Osteoblast (primary cell): ENCODE results near the gene IGF2BP2. TPM values are rescaled to one million over a fixed set of nuclear protein-coding genes. Genes with fewer than 3 reads are reported as not detected.

Experiments
- DNase-seq: peaks from one replicate; pipeline ENCODE4 v3.0.0; 2011; ENCODE audit warnings: low spot score, mixed read lengths; ENCODE audit not compliant: insufficient read length; ENCODE audit errors: missing footprints
- H2AFZ ChIP-seq: 2 replicates; pipeline ENCODE4 v1.6.0; 2011; ENCODE audit warnings: mild to moderate bottlenecking, low read length
- H3K27ac ChIP-seq: 2 replicates; pipeline ENCODE4 v1.5.1; 2011; ENCODE audit warnings: mild to moderate bottlenecking, low read depth, low read length, moderate library complexity
- H3K27me3 ChIP-seq: 2 replicates; pipeline ENCODE4 v1.6.0; 2012; ENCODE audit warnings: mild to moderate bottlenecking, control low read depth, inconsistent platforms, low read length, moderate library complexity; ENCODE audit not compliant: insufficient read depth
- H3K36me3 ChIP-seq: 2 replicates; pipeline ENCODE4 v1.5.1; 2011; ENCODE audit warnings: mild to moderate bottlenecking, low read length, control low read depth, moderate library complexity; ENCODE audit not compliant: insufficient read depth
- H3K4me1 ChIP-seq: 2 replicates; pipeline ENCODE4 v1.5.1; 2011; ENCODE audit warnings: mild to moderate bottlenecking, low read length, control low read depth, moderate library complexity; ENCODE audit not compliant: insufficient read depth
- H3K4me2 ChIP-seq: 2 replicates; pipeline ENCODE4 v1.6.0; 2011; ENCODE audit warnings: mild to moderate bottlenecking, low read length; ENCODE audit not compliant: insufficient read depth
- H3K4me3 ChIP-seq: fragments of 200-600 bp; sonication (generic); 3 replicates; pipeline ENCODE4 v1.5.1; 2012; ENCODE audit warnings: mild to moderate bottlenecking, low read length, inconsistent platforms; ENCODE audit not compliant: insufficient read depth
- H3K79me2 ChIP-seq: 2 replicates; pipeline ENCODE4 v1.6.0; 2012; ENCODE audit warnings: mild to moderate bottlenecking, low read length, control low read depth, inconsistent platforms; ENCODE audit not compliant: insufficient read depth
- H3K9me3 ChIP-seq: 2 replicates; pipeline ENCODE4 v1.5.1; 2011; ENCODE audit warnings: low read depth, low read length, control low read depth
- H4K20me1 ChIP-seq: 2 replicates; pipeline ENCODE4 v1.6.0; 2012; ENCODE audit warnings: mild to moderate bottlenecking, low read length, control low read depth; ENCODE audit not compliant: insufficient read depth
- CTCF ChIP-seq: IDR thresholded peaks from 2 replicates; pipeline ENCODE4 v1.5.1; 2011; ENCODE audit warnings: mild to moderate bottlenecking, low read depth, low read length, moderate library complexity; ENCODE audit errors: extremely low read depth
- total RNA-seq: library from RNA; depleted of rRNA; stranded (reverse); fragments of >200 nt; gene quantifications from 2 replicates; pipeline ENCODE4 v1.2.3, GENCODE V29; 2012

Gene IGF2BP2
- total RNA-seq, 1 donor = 81.8 TPM

DNA sequence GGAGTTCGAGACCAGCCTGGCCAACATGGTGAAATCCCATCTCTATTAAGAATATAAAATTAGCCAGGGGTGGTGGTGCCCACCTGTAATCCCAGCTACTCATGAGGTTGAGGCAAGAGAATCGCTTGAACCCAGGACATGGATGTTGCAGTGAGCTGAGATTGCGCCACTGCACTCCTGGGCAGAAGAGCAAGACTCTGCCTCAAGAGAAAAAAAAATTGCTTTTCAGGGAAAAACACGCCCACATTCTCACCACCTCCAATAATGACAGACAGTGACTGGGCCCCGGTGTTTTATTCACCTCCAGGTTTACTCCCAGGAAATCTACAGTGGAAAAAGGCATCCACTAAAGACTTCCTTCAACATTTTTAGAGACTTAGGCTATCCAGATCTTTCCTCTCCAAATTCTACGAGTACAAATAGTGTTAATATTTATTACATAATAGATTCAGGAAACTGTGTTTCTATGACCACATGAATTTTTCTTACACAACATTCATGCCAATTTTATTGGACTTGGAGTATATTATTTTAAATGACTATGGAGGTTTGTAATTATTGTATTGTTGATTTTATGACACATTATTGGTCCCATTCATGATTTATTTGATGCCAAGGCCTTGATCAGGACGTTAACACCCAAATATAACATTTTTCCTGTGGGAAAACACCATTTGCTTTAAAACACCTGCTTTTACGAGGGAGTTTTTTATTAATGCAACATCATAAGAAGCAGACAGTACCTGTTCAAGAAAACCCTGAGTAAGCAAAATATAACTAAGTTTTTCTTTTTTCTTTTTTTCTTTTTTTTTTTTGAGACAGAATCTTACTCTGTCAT is 26.6 kb downstream of the IGF2BP2 start:
- H4K20me1 ChIP-seq = peaks cover 58% of the 10 kb centered on the region
- H3K36me3 ChIP-seq = no peaks in the 10 kb centered on the region
- H3K9me3 ChIP-seq = no peaks in the 10 kb centered on the region
- no peak overlapping the region for H3K4me3 ChIP-seq
- peaks cover 17% of the 10 kb centered on the region for H3K4me1 ChIP-seq
- no peak for DNase-seq
- H3K4me2 ChIP-seq = no peak overlapping the region
- peaks cover 91% of the 10 kb centered on the region for H3K79me2 ChIP-seq
- no peak for TF ChIP-seq CTCF
- no peak overlapping the region for H2AFZ ChIP-seq
- no peaks in the 10 kb centered on the region for H3K27me3 ChIP-seq
- H3K27ac ChIP-seq = no peak overlapping the region

GRCh38 chr3:185797108-185797881 is 27.5 kb downstream of the IGF2BP2 start:
- Histone ChIP-seq H3K4me2 (no peak overlapping the region), H3K27ac (peak overlapping the region; percentile 10), H2AFZ (no peak overlapping the region), H3K79me2 (peaks cover 90% of the 10 kb centered on the region), H4K20me1 (peaks cover 58% of the 10 kb centered on the region), H3K4me1 (peaks cover 17% of the 10 kb centered on the region), H3K27me3 (no peaks in the 10 kb centered on the region), H3K9me3 (no peaks in the 10 kb centered on the region), H3K4me3 (no peak overlapping the region), H3K36me3 (no peaks in the 10 kb centered on the region)
- no peak for TF ChIP-seq CTCF
- peak; percentile 4 for DNase-seq

DNA sequence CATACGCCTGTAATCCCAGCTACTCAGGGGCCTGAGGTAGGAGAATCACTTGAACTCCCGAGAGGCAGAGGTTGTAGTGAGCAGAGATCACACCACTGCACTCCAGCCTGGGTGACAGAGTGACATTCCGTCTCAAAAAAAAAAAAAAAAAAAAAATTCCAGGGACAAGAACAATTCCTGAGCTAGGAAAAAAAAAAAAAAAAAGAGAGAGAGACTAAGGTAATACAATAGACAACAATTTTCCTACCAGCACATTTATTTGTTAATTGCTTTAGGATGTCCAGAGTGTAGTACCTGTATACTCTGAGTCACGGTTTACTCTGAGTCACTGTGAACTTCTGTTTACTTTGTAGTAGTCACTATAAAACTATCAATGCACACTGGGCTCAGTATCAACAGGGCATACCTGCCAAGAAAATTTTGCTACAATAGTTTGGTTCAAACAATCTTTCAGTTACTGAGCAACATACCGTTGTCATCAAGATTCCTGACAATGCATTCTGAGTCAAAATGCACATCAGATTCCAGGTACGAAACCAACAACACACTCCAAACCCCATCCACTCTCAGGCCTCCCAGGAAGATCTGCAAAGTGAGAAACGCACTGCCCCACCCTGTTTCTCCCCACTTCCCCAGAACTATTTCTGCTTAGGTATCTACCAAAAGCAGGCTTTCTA is 28.3 kb downstream of the IGF2BP2 start:
- Histone ChIP-seq H3K36me3 (no peaks in the 10 kb centered on the region), H3K27me3 (no peaks in the 10 kb centered on the region), H2AFZ (no peak overlapping the region), H3K79me2 (peaks cover 90% of the 10 kb centered on the region), H4K20me1 (peaks cover 58% of the 10 kb centered on the region), H3K4me1 (peaks cover 17% of the 10 kb centered on the region), H3K4me3 (no peak overlapping the region), H3K9me3 (no peaks in the 10 kb centered on the region), H3K4me2 (no peak overlapping the region), H3K27ac (peak overlapping the region; percentile 10)
- DNase-seq = peak; percentile 73
- no peak for TF ChIP-seq CTCF

DNA sequence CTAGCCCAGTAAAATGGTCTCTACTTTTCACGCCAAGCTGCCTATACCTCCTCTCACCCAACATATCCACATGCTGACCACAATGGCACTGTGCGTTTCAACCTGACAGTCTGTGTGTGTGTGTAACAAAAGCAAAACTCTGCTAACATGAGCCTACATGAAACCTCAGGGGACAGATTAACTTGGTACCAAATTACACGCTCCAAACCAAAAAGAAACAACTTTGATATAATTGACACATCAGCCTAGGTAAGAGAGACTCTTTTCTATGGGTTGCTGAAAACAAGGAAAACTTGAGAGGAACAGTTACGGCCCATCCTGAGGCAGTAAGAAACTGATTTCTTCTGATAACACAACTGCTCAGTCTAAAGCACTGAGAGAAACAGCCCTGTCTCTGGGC is 31.5 kb downstream of the IGF2BP2 start:
- Histone ChIP-seq H3K9me3 (no peaks in the 10 kb centered on the region), H2AFZ (no peak overlapping the region), H3K27me3 (no peaks in the 10 kb centered on the region), H3K4me2 (no peak overlapping the region), H4K20me1 (peaks cover 72% of the 10 kb centered on the region), H3K36me3 (no peaks in the 10 kb centered on the region), H3K27ac (no peak overlapping the region), H3K4me3 (no peak overlapping the region), H3K4me1 (peaks cover 23% of the 10 kb centered on the region), H3K79me2 (peaks cover 98% of the 10 kb centered on the region)
- TF ChIP-seq CTCF = no peak
- DNase-seq = no peak
